ENCODE results near the gene TTC16.
"Not testable (repeated sequence)": the region's sequence is repeated elsewhere in the genome, so short reads cannot be mapped to it uniquely, and the experiment has no call there.

Gene TTC16

DNA sequence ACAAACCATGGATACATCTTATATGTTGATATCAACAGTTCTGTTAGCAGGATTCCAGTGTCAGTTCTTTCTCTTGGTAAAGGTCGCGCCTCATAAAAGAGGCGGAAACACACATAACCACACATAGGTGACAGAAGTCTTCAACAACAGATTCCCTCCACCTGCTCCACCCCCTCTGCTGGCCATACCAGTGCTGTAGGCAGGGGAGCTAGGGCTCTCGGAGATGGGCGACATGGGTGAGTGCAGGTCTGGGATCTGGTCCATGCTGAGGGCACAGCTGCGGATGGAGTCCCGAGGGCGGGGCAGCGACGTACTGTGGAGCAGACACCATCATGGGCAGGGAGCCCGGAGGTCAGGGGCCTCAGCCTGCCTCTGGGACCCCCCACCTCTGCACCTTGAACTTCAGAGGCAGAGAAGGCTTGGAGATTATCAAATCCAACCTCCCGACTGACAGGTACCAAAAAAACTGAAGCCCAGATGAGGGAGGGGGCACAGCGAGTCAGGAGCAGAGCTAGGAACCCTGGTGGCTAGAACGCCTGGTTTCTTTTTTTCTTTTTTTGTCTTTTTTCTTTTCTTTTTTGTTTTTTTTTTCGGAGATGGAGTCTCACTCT, 31.2 kb downstream of the TTC16 start:
- DNase-seq: no peak

- DNase-seq: no peak
These were observed 33.4 kb downstream of the TTC16 start for GRCh38 chr9:127749090-127749787.

- DNase-seq: no peak
These were observed 35.6 kb downstream of the TTC16 start for GRCh38 chr9:127751269-127752054.

DNA sequence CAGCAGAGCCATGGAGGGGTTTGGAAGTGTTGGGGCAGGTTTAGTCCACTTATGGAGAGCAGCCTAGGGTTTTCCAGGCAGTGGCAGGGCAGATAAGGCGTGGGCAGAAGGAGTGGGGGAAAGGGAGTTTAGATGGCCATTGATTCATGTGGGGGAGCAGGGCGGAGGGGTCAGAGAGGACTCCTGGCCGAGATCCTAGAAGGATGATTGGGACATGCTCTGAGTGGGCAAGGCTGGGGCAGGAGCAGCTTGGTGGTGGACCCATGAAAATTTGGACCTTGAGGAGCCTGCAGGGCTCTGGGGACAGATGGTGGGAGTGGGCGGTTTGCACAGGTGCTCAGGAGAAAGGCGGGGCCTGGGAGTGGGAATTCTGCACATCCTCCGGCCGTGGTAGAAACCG, 37.3 kb downstream of the TTC16 start:
- no peak for DNase-seq

DNA sequence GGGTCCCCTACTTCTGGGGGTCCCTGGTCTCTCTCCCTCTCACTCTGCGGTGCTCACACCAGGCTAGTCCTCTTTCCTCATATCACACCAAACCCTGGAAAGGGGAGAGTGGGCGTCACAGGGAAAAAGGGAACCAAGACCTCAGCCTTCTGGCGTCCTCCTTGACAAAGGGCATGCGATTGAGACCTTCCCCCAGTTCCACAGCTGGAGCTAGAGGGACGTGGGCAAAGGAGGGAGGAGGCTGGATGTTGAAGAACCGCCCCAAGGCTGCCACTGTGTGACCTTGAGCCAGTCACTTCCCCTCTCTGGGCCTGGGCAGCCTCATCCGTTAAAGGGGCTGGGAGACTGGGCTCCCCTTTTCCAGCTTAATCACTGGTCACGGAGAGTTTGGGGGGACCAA, 37.7 kb downstream of the TTC16 start:
- DNase-seq: no peak

- DNase-seq: no peak
These were observed 38.5 kb downstream of the TTC16 start for GRCh38 chr9:127754099-127755060.

DNA sequence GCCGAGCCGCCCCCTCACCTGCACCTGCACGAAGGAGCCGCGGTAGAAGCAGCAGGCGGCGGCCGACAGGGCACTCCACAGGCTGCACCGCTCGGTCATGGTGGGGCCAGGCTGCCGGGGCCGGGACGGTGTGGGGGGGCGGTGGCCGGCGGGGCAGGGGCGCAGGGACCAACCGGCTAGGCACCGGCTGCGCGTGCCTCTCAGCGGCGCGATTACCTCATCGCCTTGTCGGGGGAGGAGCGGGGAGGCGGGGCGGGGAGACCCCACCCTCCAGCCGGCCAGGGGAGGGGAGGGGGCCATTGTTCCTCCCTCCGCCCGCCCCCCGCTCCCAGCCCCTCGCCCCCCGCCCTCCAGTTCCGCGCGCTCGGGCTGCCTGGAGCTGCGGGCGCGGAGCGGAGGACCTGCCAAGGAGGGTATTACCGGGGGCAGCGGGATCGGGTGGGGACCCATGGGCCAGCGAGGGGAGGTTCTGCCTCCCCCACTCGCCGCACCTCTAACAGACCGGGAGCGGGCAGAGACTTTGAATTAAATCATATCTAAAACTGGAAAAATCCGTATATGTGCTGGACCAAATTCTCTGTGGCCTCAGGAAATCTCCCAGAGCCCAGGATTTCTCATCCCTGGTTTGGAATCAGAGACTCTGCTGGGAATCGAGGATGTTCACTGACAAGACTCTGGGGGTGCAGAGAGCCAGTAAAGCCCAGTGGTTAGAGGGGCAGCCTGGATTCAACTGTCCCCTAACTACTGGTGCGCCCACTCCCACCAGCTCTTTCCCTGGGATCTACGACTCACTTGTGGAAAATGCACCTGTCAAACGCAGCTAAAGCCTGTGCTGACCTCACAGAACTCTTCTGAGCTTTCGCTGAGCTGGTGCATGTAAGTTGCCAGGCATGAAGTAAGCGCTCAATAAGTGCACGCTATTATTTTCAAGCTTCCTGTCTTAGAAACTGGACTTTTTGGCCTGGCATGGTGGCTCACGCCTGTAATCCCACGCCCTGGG, 39.5 kb downstream of the TTC16 start:
- no peak for DNase-seq

- no peak for DNase-seq
These were observed 40.4 kb downstream of the TTC16 start for GRCh38 chr9:127756233-127756632.

DNA sequence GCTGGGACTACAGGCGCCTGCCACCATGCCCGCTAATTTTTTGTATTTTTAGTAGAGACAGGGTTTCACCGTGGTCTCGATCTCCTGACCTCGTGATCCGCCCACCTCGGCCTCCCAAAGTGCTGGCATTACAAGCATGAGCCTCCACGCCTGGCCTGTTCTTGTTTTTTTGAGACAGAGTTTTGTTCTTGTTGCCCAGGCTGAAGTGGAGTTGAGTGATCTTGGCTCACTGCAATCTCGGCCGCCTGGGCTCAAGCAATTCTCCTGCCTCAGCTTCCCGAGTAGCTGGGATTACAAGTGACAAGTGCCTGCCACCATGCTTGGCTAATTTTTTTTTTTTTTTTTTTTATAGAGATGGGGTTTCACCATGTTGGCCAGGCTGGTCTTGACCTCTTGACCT, 40.9 kb downstream of the TTC16 start:
- not testable (repeated sequence) for DNase-seq

DNA sequence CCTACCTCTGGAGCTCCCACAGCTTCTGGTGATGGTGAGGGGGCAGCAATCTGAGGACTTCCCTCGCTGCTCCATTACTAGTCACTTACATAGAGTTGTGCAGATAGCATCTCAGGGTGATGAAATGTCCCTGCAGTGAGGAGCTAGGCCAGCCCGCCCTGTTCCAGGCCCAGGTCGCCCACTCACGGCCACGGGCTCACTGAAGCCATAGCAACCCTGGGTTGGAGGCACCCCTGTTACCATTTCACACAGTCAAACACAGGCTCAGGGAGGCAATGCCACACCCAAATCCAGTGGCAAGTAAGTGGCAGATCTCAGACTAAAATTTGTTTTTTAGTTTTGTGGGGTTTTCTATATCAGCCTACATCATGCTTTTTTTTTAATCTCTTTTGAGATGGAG, 43.0 kb downstream of the TTC16 start:
- DNase-seq: no peak

- DNase-seq: no peak
These were observed 45.2 kb downstream of the TTC16 start for GRCh38 chr9:127761061-127761460.

- DNase-seq: no peak
These were observed 45.6 kb downstream of the TTC16 start for GRCh38 chr9:127761491-127761956.

DNA sequence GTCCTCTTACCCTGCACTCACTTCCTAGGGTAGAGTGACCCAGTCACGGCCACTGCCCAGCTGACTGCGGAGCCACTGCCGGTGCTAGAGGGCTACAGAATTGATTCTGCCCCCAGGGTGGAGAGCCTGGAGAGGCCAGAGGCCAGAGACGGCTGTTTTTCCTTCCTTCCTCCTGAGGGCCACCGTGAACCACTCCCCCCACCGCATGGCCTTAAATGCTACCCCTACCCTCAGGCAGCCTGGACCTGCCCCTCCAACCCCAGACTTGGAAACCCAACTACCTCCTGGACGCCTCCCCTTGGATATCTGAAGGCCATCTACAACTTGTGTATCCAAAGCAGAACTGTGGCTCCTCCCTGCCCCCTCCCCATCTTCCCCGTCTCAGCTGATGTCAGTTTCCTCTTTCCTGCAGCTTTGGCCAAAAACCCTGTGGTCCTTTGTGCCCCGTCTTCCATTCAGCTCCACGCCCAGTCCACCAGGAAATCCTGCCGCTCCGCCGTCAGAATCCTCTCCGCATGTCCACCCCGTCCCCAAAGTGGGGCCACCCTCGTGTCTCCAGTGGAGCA, 46.3 kb downstream of the TTC16 start:
- no peak for DNase-seq

DNA sequence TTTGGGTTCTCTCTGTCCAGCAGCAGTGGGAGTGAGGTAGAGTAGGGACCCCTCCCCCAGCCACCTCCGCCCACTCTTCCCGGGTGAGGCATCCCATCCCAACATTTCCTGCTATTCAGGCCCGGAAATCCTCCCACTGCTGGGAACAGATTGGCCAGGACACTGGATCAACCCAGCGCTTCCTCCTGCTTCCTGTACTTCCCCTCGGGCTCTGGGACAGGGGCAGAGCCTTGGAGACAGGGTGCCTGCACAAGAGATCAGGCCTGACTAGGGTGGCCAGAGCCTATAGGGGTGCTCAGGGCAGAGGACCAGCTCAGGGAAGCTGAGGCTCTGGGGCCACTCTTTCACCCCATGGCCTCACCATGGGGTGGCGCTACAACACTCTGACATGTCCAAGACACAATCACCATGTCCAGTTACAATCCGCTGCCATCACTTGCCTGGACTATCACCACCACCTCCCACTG, 48.1 kb downstream of the TTC16 start:
- DNase-seq: no peak

DNA sequence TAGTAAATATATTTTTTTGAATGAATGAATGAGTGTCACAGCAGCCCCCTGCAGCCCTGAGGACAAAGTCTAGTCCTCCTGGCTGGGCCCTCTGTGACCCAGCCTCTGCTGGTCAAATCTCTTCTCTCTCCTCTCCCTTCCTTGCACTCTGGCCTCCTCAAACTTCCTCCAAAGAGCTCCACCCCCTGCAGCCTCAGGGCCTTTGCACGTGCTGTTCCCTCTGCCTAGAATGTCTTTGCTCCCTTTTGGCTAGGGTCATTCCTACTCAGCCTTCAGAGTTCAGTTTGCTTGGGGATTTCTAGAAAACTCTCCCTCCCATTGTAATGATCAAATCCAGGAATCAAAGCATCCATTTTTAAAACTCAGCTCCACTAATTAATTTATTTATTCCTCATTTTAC, 49.5 kb downstream of the TTC16 start:
- DNase-seq: no peak

- DNase-seq: no peak
These were observed 51.5 kb downstream of the TTC16 start for GRCh38 chr9:127767410-127767809.

DNA sequence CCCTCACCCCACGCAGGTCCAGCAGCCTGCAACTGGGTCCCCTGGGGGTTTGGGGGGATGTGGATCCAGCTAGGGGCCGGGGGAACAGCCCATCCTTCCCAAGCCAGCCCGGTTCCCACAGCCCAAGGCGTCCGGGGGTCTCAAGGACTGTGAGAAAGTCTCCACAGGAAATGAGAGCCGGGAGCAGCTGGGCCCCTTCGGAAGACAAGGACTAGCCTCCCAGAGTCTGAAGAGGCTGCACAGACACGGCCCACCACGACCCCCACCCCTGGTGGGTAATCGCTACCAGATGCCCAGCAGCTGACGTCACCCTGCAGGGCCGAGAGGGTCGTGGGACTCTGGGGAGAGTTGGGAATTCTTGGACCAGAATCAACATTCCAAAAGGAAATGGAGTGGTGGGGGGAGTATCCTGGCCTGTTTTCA, 52.0 kb downstream of the TTC16 start:
- no peak for DNase-seq

- no peak for DNase-seq
These were observed 52.8 kb downstream of the TTC16 start for GRCh38 chr9:127768698-127769097.

GRCh38 chr9:127769101-127769500, 53.2 kb downstream of the TTC16 start:
- DNase-seq: no peak

DNA sequence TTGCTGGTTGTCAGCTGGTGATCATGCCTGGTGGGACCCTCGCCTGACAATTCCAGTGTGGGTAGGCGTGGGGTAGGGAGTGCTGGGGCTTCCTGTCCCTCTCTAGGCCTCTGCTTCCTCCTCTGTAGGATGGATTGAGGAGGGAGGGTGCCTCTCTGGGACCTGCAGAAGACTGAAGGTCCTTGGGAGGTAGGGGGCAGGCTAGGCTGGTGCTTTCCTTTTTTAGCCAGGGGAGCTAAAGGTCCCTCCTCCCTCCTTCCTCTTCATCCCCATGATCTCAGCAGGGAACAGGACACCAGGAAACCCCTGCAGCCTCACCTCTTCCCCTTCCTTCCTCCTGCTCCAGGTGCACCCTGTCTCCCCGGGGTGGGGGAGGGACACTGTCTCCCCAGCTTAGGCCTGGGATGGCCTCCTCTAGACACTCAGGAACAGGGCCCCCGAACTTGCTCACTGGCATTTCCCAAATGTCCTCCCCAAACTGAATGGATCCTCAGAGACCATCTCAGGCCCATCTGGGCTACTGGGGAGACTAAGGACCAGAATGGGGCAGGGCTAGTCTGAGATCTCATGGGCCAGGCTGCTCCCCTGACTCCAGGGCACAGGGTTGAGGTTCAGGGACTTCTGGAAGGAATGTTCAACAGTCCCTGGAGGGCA, 54.2 kb downstream of the TTC16 start:
- DNase-seq: no peak

GRCh38 chr9:127770583-127770904, 54.7 kb downstream of the TTC16 start:
- no peak for DNase-seq
